Fibroblast of mammary gland (primary cell): ENCODE data around the gene GARNL3.

Experiments
- DNase-seq: peaks from one replicate; pipeline ENCODE4 v3.0.0-alpha.2; 2010; ENCODE audit warnings: low read depth
- H3K4me3 ChIP-seq: 2 replicates; pipeline ENCODE4 v1.5.1; 2011; ENCODE audit warnings: low read depth, mild to moderate bottlenecking, low read length, moderate library complexity; ENCODE audit not compliant: control insufficient read depth
- TF ChIP-seq, protein P1 (sequence below): conservative IDR thresholded peaks from 2 replicates; pipeline ENCODE4 v1.5.1; 2011; ENCODE audit warnings: low read depth, low read length, inconsistent platforms; ENCODE audit not compliant: control insufficient read depth, insufficient read depth

Gene GARNL3, protein sequence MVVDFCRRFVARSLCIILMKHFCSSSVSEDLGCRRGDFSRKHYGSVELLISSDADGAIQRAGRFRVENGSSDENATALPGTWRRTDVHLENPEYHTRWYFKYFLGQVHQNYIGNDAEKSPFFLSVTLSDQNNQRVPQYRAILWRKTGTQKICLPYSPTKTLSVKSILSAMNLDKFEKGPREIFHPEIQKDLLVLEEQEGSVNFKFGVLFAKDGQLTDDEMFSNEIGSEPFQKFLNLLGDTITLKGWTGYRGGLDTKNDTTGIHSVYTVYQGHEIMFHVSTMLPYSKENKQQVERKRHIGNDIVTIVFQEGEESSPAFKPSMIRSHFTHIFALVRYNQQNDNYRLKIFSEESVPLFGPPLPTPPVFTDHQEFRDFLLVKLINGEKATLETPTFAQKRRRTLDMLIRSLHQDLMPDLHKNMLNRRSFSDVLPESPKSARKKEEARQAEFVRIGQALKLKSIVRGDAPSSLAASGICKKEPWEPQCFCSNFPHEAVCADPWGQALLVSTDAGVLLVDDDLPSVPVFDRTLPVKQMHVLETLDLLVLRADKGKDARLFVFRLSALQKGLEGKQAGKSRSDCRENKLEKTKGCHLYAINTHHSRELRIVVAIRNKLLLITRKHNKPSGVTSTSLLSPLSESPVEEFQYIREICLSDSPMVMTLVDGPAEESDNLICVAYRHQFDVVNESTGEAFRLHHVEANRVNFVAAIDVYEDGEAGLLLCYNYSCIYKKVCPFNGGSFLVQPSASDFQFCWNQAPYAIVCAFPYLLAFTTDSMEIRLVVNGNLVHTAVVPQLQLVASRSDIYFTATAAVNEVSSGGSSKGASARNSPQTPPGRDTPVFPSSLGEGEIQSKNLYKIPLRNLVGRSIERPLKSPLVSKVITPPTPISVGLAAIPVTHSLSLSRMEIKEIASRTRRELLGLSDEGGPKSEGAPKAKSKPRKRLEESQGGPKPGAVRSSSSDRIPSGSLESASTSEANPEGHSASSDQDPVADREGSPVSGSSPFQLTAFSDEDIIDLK

GRCh38 chr9:127264462-127265219 lies at the start of gene GARNL3:
Gene GARNL3, plus strand, starts transcription at chr9:127264774. Its CDS starts 104 bp downstream, at chr9:127264878.
- TF ChIP-seq, protein P1, sequence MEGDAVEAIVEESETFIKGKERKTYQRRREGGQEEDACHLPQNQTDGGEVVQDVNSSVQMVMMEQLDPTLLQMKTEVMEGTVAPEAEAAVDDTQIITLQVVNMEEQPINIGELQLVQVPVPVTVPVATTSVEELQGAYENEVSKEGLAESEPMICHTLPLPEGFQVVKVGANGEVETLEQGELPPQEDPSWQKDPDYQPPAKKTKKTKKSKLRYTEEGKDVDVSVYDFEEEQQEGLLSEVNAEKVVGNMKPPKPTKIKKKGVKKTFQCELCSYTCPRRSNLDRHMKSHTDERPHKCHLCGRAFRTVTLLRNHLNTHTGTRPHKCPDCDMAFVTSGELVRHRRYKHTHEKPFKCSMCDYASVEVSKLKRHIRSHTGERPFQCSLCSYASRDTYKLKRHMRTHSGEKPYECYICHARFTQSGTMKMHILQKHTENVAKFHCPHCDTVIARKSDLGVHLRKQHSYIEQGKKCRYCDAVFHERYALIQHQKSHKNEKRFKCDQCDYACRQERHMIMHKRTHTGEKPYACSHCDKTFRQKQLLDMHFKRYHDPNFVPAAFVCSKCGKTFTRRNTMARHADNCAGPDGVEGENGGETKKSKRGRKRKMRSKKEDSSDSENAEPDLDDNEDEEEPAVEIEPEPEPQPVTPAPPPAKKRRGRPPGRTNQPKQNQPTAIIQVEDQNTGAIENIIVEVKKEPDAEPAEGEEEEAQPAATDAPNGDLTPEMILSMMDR: no peak
- H3K4me3 ChIP-seq: no peak within 1 kb of the TSS
- DNase-seq: no peak

- H3K4me3 ChIP-seq: no peak overlapping the region
- DNase-seq: no peak
- TF ChIP-seq, protein P1: no peak
Observed at GRCh38 chr9:127215268-127216209, 49.0 kb upstream of the GARNL3 start.

- H3K4me3 ChIP-seq: no peak overlapping the region
- no peak for DNase-seq
- TF ChIP-seq, protein P1: no peak
Observed at GRCh38 chr9:127216210-127216887, 48.2 kb upstream of the GARNL3 start.

- no peak for DNase-seq
- TF ChIP-seq, protein P1: no peak
- H3K4me3 ChIP-seq: no peak overlapping the region
Observed at GRCh38 chr9:127216888-127217217, 47.7 kb upstream of the GARNL3 start.

GRCh38 chr9:127218818-127219217 lies 45.8 kb upstream of the GARNL3 start:
- no peak for DNase-seq
- H3K4me3 ChIP-seq: no peak overlapping the region
- TF ChIP-seq, protein P1: no peak
